GM12892 (cell line): ENCODE data around the gene NKD1.

Source experiments
- DNase-seq: peaks from one replicate; pipeline ENCODE4 v3.0.0; 2011; ENCODE audit not compliant: insufficient read length
- FAIRE-seq: peaks from 2 replicates; lab custom pipeline; 2011; peaks lifted over from hg19 to GRCh38; lab: Jason Lieb, UNC
- POLR2A ChIP-seq: IDR thresholded peaks from 2 replicates; pipeline ENCODE4 v1.6.1; 2011; ENCODE audit warnings: low read depth, low read length, control low read depth
- POLR2AphosphoS5 ChIP-seq: IDR thresholded peaks from 2 replicates; pipeline ENCODE4 v1.6.1; 2011; ENCODE audit warnings: low read depth, low read length, control low read depth
- TAF1 ChIP-seq: IDR thresholded peaks from 2 replicates; pipeline ENCODE4 v1.6.1; 2011; ENCODE audit warnings: low read depth, mild to moderate bottlenecking, control low read depth, low read length, borderline replicate concordance

The NKD1 gene

DNA sequence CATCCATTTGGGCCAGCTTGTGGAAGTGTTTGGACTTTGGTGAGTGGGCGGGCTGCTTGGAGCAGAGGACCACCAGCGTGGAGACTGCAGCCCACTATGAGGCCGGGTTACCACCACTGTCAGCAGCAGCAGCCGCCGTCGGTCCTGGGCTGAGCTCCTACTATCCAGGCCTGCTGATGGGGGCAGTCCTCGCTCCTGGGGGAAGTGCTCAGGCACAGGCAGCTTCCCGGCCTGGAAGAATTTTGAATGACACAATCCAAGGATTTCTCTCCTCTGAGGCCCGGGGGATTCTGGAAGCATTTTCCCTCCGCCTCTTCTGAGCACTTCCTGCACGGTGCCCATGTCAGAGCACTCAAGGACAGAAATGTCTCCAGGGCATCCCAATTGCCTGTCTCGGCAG, 139.9 kb downstream of the NKD1 start:
- TF ChIP-seq POLR2AphosphoS5, result no peak
- TF ChIP-seq POLR2A, result no peak
- no peak for TF ChIP-seq TAF1
- DNase-seq (no peak), FAIRE-seq (no peak)

DNA sequence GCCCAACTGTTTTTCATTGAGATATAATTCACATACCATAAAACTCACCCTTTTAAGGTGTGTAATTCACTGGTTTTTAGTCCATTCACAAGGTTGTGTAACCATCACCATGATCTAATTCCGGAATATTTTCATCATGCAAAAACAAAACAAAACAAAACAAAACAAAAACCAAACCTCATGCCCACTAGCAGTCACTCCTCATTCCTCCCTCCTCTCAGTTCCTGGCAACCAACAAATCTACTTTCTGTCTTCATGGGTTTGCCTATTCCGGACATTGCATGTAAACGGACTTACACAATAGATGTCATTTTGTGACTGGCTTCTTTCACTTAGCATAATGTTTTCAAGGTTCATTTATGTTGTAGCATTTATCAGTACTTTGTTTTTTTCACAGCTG, 140.7 kb downstream of the NKD1 start:
- TF ChIP-seq POLR2AphosphoS5 (no peak), TAF1 (no peak), POLR2A (no peak)
- DNase-seq (no peak), FAIRE-seq (no peak)

DNA sequence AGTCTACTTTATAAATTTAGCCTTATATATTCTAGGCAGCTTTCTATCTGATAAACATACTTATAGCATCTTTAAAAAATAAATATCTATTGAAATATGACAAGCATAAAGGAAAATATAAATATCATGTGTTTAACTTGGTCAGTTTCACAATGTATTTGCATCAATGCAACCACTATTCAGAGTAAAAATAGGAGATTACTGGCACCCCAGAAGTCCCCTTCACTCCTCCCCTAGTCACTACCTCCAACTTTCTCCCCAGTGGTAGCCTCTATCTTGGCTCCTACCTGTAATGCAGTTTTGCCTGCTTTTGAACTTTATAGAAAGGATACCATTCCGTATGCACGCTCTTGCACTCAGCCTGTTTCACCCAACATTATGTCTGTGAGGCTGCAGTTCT, 142.0 kb downstream of the NKD1 start:
- TF ChIP-seq POLR2A (no peak), POLR2AphosphoS5 (no peak), TAF1 (no peak)
- peak; percentile 51 for FAIRE-seq

DNA sequence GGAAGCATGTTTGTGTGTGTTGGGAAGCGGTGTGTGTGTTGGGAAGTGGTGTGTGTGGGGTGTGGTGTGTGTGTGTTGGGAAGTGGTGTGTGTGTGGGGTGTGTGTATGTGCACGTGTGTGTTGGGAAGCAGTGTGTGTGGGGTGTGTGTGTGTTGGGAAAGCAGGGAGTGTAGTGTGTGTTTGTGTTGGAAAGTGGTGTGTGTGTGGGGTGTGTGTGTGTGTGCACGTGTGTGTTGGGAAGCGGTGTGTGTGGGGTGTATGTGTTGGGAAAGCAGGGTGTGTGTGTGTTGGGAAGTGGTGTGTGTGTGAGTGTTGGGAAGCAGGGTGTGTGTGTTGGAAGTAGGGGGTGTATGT, 144.4 kb downstream of the NKD1 start:
- DNase-seq, result no peak
- TF ChIP-seq TAF1 (no peak), POLR2AphosphoS5 (no peak), POLR2A (no peak)
- FAIRE-seq, result no peak

More for the DNA sequence above, 142.0 kb downstream of the NKD1 start:
- DNase-seq, result no peak

DNA sequence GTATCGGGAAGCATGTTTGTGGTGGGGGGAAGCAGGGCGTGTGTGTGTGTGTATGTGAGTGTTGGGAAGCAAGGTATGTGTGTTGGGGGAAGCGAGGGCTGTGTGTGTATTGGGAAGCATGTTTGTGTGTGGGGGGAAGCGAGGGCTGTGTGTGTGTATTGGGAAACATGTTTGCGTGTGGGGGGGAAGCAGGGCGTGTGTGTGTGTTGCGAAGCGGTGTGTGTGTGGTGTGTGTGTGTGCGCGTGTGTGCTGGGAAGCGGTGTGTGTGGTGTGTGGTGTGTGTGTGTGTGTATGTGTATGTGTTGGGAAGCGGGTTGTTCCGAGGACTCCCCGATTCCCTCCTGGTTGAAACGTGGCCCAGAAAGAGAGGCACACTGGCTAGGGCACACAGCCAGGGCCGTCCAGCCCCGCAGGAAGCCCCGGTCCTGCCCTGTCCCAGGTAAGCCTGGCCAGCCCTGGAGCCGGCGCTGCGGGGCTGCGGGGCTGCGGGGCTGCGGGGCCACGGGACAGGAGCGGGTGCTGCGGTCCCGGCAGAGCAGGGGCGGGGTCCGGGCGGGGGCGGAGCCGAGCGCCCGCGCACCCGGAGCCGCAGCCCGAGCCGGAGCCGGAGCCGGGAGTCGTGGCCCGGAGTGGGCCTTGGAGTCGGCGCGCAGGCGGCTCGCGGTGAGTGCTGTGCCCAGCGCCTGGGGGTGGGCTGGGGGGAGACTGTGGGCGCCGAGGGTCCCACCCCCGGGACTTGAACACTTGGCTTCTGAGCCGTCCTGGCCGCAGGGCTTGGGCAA, 145.0 kb downstream of the NKD1 start, which contains the start of gene NOD2:
NOD2 (plus strand) TSS at position 608 of the 783 bp plus-strand sequence. CDS start 5,890 bp downstream, outside the sequence.
- FAIRE-seq (peak; percentile 96), DNase-seq (peak; percentile 71)
- TF ChIP-seq POLR2A (peak; percentile 48; the same call in 1 of the 2 replicates), TAF1 (no peak)

DNA sequence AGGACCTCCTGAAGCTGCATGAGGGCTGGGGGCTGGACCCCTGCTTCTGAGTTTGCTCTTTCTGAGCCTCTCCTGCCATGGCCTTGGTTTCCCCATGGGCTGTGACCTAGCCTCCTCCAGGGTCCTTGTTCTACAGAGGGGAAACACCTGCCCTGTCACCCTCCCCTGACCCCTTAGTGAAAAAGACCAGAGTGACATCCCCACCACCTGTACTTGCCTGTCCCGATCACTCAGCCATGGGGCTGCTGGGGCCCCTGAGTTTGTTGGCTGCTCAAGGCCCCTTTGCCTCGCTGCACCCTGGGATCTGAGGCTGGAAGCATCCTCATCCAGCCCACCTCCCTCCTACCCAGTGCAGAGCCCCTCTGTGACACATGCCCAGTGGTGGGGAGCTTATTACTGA, 146.0 kb downstream of the NKD1 start:
- no peak for DNase-seq
- TF ChIP-seq TAF1 (no peak), POLR2AphosphoS5 (no peak), POLR2A (no peak)
- FAIRE-seq, result peak; percentile 14

DNA sequence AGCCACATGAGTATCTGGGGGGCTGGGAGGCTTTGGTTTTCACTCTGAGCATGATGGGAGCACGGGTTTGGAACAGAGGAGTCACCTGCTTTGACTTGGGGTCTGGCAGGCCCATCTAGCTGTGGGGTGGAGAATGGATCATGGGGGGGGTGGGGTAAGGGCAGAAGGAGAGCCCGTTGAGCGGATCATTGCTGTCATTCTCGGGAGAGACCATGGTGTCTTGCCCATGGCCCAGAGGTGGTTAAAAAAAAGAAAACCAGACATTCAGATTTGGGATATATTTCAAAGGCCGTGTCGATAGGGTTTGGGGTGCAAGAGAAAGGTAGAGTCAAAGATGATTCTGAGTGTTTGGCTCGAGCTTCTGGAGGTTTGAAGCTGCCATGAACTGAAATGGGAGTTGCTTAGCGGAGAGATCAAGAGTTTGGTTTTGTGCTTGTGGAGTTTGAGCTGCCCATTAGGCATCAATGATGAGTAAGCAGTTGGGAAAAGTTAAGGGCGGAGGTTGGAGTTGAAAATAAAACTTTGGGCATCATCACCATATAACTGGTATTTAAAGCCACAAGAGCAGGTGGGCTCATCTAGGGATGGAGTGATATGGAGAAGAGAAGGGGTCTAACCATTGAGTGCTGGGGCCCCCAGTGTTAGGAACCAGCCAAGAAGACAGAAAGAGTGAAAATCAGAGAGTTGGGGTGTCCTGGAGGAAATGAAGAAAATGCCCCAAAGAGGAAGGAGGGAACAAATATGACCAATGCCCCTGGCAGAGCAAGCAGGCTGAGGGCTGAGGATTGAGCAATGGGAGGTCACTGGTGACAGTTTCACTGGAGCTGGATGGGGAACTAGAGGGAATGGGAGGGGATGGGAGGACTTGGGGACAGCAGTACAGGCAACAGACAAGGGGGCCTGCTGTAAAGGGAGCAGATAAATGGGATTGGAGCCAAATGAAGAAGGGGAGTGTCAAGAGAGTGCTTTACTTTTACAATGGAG, 147.1 kb downstream of the NKD1 start:
- DNase-seq, result no peak
- TF ChIP-seq POLR2AphosphoS5, result no peak
- TF ChIP-seq POLR2A, result no peak
- no peak for TF ChIP-seq TAF1
- FAIRE-seq, result peak; percentile 71

DNA sequence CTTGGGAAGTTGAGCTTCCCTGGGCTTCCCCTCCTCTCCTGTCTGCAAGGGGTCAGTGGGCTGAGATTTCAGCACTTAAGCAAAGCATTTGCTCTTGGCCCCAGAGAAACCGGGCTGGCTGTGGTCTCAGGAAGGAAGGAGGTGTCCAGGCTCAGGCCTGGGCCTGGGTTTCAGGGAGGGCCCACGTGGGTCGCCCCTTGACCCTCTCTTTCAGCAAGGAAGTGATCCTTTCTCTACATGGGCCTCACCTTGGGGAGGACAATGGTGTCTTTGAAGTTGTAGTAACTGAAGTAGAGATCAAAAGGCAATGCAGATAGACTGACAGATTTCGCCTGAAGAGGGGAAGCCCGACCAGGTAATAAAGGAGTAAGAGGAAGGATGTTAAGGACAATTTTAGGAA, 147.9 kb downstream of the NKD1 start:
- TF ChIP-seq POLR2A, result no peak
- TF ChIP-seq TAF1, result no peak
- TF ChIP-seq POLR2AphosphoS5, result no peak

DNA sequence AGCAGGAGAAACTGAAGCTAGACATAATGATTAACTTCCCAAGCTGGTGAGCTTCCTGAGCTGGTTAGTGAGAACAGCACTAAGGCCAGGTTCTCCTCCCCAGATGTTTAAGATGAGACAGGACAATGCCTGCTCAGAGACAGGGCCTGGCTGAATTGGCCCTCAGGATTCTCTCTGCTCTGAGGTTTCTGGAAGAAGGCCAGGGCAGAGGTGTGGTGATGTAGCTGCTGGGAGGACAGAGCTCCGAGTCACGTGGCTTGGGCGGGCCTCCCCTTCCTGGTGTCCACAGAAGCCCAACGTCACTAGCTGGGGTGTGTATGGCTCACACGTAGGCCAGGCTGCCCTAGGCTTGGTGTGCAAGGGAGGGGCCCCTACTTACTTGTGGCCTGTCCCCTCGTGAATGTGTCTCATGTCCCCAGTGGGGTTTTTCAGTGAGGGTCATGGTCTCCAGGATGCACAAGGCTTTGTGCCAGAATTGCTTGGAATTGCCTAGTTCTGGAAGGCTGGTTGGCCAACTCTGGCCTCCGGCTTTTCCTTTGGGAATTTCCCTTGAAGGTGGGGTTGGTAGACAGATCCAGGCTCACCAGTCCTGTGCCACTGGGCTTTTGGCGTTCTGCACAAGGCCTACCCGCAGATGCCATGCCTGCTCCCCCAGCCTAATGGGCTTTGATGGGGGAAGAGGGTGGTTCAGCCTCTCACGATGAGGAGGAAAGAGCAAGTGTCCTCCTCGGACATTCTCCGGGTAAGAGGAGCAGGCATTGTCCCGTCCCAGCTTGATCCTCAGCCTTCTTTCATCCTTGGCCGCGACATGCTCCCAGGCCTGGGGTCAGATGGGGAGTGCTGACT, 148.6 kb downstream of the NKD1 start:
- DNase-seq (no peak), FAIRE-seq (peak; percentile 92)
- TF ChIP-seq TAF1, result no peak
- TF ChIP-seq POLR2A, result peak; percentile 31; the same call in 1 of the 2 replicates

More for the DNA sequence above, 147.9 kb downstream of the NKD1 start:
- FAIRE-seq, result peak; percentile 24
- DNase-seq, result no peak

DNA sequence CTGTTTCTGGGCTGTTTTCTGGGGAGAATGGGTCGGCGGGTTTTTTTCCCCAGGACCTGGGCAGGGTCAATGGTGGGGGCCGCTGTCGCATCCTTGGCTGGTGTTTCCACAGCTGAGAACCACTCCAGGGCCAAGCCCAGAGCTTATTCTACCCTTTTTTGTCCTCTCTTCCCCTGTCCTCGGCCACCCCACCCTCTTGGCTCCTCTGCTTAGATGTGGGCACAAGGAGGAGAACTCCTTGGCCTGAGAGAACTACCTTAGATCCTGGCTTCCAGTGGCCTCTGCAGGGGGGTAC, 149.2 kb downstream of the NKD1 start:
- FAIRE-seq (no peak), DNase-seq (no peak)
- TF ChIP-seq TAF1 (no peak), POLR2A (no peak), POLR2AphosphoS5 (no peak)

DNA sequence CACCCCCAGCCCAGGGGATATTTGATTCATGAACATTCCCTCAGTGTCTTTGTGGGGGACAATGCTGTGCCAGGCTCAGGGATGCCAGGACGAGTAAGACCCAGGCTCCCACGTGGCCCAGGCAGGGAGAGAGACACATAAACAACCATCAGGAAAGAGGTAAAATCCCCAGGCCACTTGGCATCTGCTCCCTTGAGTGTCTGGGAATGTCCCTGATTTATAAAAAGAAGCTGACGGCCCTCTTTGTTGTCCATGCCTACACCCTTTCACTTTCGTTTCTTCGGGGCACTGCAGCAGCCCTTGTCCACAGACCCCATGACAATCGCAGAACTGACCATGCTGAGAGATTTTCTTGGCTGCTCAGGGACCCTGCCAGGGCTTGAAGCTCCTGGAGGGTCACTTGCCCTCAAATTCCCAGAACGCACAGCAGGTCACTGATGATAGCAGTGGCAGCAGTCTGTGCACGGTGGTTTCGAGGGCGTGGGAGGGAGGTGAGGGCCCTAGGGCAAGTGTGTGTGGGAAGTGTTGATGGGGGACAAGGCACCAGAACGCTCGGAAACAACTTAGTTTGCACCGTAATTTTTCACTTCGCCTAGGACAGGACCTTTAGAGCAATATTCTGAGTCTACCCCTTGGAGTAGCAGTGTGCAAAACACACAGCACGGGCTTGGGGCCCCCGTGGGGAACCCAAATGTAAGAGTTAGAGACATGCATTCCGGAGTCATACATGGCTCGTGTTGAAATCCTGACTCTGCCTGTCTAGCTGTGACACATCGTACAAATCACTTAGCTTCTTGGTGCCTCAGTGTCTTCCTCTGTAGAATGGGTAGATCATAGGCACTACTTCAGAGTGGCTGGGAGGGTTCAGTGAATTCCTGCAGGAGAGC, 149.9 kb downstream of the NKD1 start:
- 0 out of 2 replicates have a peak, but pooled peaks have one; percentile 25 for TF ChIP-seq TAF1
- TF ChIP-seq POLR2AphosphoS5, result peak; percentile 48; the same call in 1 of the 2 replicates
- TF ChIP-seq POLR2A, result no peak
- FAIRE-seq, result peak; percentile 96
- no peak for DNase-seq
